Esophagus squamous epithelium (tissue), 5 donors: ENCODE data around the gene ERGIC2. TPM values are rescaled to one million over a fixed set of nuclear protein-coding genes. Genes with fewer than 3 reads are reported as not detected.

Experiments
- DNase-seq: peaks from one replicate; lab custom pipeline; 2025; lab: John Stamatoyannopoulos, UW
- H3K27ac ChIP-seq, 4 donors: fragments of 200-600 bp; sonication (generic); one replicate each; pipeline ENCODE4 v1.5.1; 2016 to 2019; ENCODE audit warnings: mild to moderate bottlenecking in 1 of 4
- H3K27me3 ChIP-seq, 4 donors: fragments of 200-600 bp; sonication (generic); 1 replicate in 3 of 4; 2 replicates in 1 of 4; pipeline versions ENCODE4 v1.5.1 to v1.6.0; 2017 to 2021; ENCODE audit warnings: antibody characterized with exemption in 1 of 4
- H3K36me3 ChIP-seq, 3 donors: fragments of 200-600 bp; sonication (generic); one replicate each; pipeline ENCODE4 v1.5.1; 2016 to 2019
- H3K4me1 ChIP-seq, 3 donors: fragments of 200-600 bp; sonication (generic); one replicate each; pipeline ENCODE4 v1.5.1; 2017 to 2019
- H3K4me3 ChIP-seq, 4 donors: fragments of 200-600 bp; sonication (generic); 1 replicate in 3 of 4; 2 replicates in 1 of 4; pipeline ENCODE4 v1.5.1; 2016 to 2019; ENCODE audit warnings: mild to moderate bottlenecking in 2 of 4, moderate library complexity in 1 of 4
- H3K9me3 ChIP-seq, 3 donors: fragments of 200-600 bp; sonication (generic); one replicate each; pipeline ENCODE4 v1.5.1; 2016 to 2019
- POLR2A ChIP-seq, 4 donors: fragments of 450-650 bp; IDR thresholded peaks; one replicate each; pipeline ENCODE4 v1.6.1; 2017; ENCODE audit warnings: antibody characterized with exemption in 4 of 4, mild to moderate bottlenecking in 4 of 4, moderate library complexity in 3 of 4
- WGBS, 2 donors: methylation state at CpG; one replicate each; pipeline ENCODE4 v1.1.5; 2018; 5-methylcytosine and 5-hydroxymethylcytosine counted together
- intact Hi-C: fragments of 100-400 bp; cut with DNase I; formaldehyde crosslinking; loops from one replicate; pipeline ENCODE4 v1.15.0; 2022
- total RNA-seq, 4 donors: library from RNA; depleted of rRNA; stranded (reverse); fragments of >200 nt; gene quantifications; one replicate each; pipeline ENCODE4 v1.1.0, GENCODE V29; 2016
- TF ChIP-seq, protein P1 (sequence below), 6 experiments: fragments of 450-650 bp in 4 of 6; fragments of 200-600 bp in 2 of 6; sonication (generic) in 2 of 6; IDR thresholded peaks; one replicate each; pipeline ENCODE4 v1.5.1; 2016 to 2019; ENCODE audit warnings: antibody characterized with exemption in 6 of 6, mild to moderate bottlenecking in 4 of 6, moderate library complexity in 4 of 6
- donor health status: DM: yes; HTN: yes; CAD: no.

The ERGIC2 gene
- total RNA-seq, 4 donors from 2014 or later = 48.0 to 99.0 (median 64.5) TPM

DNA sequence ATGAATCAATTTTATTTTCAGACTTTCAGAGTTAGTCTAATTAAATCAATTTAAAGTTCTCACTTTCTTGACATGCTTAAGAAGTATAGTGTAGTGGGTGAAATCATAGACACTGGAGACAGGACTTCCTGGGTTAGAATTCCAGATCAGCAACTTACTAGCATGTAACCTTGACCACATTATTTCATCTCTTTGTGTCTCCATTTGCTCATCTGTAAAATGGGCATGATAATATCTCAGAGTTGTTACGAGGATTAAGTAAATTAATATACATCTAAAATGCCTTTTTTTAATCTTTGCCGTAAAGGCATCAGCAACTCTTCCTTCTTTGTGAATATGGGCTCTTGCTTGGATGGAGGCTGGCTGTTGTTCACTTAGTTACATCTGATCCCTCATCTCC is 1.3 kb upstream of the ERGIC2 start:
- intact Hi-C loops = no loop called here
- no peaks in the 10 kb centered on the region for H3K36me3 ChIP-seq
- H3K9me3 ChIP-seq = no peaks in the 10 kb centered on the region
- 97 to 98% methylated on average over 2 of the region's 2 CpGs for WGBS, 2 donors
- no peaks in the 10 kb centered on the region for H3K27me3 ChIP-seq
- no peak overlapping the region for H3K27ac ChIP-seq
- no peak overlapping the region for H3K4me3 ChIP-seq
- no peak for TF ChIP-seq POLR2A (IDR thresholded peaks at IDR 0.05)
- TF ChIP-seq, protein P1, sequence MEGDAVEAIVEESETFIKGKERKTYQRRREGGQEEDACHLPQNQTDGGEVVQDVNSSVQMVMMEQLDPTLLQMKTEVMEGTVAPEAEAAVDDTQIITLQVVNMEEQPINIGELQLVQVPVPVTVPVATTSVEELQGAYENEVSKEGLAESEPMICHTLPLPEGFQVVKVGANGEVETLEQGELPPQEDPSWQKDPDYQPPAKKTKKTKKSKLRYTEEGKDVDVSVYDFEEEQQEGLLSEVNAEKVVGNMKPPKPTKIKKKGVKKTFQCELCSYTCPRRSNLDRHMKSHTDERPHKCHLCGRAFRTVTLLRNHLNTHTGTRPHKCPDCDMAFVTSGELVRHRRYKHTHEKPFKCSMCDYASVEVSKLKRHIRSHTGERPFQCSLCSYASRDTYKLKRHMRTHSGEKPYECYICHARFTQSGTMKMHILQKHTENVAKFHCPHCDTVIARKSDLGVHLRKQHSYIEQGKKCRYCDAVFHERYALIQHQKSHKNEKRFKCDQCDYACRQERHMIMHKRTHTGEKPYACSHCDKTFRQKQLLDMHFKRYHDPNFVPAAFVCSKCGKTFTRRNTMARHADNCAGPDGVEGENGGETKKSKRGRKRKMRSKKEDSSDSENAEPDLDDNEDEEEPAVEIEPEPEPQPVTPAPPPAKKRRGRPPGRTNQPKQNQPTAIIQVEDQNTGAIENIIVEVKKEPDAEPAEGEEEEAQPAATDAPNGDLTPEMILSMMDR (IDR thresholded peaks at IDR 0.05) = no peak
- DNase-seq = no peak
- peaks cover 0 to 29% (median 7%) of the 10 kb centered on the region in 3 donors for H3K4me1 ChIP-seq

DNA sequence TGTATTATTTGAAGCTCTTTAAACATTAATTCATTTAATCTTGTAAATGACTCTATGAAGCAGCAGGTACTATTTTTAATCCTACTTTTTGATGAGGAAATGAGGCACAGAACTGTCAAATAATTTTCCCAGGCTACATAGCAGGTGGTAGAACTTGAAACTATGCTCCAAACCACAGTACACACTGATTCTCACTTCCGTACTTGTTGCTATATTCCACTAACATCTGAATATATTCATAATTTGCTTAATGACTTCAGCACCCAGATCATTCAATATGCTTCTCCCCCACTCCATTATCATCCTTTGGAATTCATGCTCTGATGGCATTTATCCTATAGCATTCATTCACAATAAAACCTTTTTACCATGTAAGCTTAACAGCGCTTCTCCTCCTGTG is 4.9 kb downstream of the ERGIC2 start:
- H3K36me3 ChIP-seq = peaks cover 0 to 15% (median 0%) of the 10 kb centered on the region in 3 donors
- no peaks in the 10 kb centered on the region for H3K27me3 ChIP-seq
- H3K4me1 ChIP-seq = peaks cover 0 to 34% (median 7%) of the 10 kb centered on the region in 3 donors
- DNase-seq = no peak
- WGBS, 2 donors = 94 to 100% methylated on average over 2 of the region's 2 CpGs
- H3K27ac ChIP-seq = no peak overlapping the region
- no peaks in the 10 kb centered on the region for H3K9me3 ChIP-seq
- intact Hi-C loops = no loop called here
- no peak overlapping the region for H3K4me3 ChIP-seq
- TF ChIP-seq, protein P1 (IDR thresholded peaks at IDR 0.05) = no peak
- TF ChIP-seq POLR2A (IDR thresholded peaks at IDR 0.05) = no peak

DNA sequence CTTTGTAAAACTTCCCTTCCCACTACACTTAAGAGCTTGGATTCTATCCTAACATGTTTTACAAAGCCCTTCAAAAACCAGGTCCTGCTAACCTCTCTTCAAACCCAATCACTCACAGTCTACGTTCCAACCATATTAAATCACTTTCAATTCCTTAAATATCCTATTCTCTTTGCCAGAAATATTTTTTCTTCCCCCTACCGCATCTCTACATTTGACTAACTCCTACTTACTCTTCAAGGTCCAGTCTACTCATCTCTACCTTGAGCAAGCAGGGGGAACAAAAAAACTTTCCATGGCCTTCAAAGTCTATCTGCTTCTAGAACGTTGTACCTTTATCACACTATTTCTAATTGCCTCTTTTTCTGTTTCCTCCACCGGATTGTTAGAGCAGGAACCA is 6.1 kb downstream of the ERGIC2 start:
- intact Hi-C loops = no loop called here
- DNase-seq = no peak
- TF ChIP-seq, protein P1 (IDR thresholded peaks at IDR 0.05) = no peak
- no peak for TF ChIP-seq POLR2A (IDR thresholded peaks at IDR 0.05)
- no peaks in the 10 kb centered on the region for H3K27me3 ChIP-seq
- H3K27ac ChIP-seq = no peak overlapping the region
- H3K36me3 ChIP-seq = peaks cover 0 to 26% (median 0%) of the 10 kb centered on the region in 3 donors
- H3K9me3 ChIP-seq = no peaks in the 10 kb centered on the region
- H3K4me1 ChIP-seq = peaks cover 0 to 30% (median 5%) of the 10 kb centered on the region in 3 donors
- 77 to 83% methylated on average over 4 of the region's 4 CpGs for WGBS, 2 donors
- no peak overlapping the region for H3K4me3 ChIP-seq

DNA sequence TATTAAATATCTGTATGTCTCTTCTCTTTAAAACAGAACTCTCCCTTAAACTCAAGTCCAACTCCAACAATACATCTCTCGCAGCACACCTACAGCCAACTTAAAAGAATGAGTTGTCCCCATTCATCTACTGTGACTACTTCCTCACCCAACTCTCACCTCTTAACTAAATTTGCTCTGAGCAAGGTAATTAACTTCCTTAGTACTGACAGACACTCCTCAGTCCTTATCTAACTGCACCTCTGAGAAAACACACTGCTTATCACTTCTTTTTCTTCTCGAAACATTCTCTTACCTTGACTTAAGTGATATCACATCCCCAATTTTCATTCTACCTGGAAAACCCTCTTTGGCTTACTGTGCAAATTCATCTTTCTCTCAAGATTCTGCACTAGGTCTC is 7.0 kb downstream of the ERGIC2 start:
- Histone ChIP-seq H3K36me3 (peaks cover 0 to 35% (median 6%) of the 10 kb centered on the region in 3 donors), H3K4me1 (peaks cover 0 to 21% (median 0%) of the 10 kb centered on the region in 3 donors), H3K27me3 (no peaks in the 10 kb centered on the region), H3K4me3 (no peak overlapping the region), H3K9me3 (no peaks in the 10 kb centered on the region), H3K27ac (no peak overlapping the region)
- 92% methylated on average over 2 of the region's 2 CpGs for whole genome bisulfite sequencing, 2 donors
- no peak for TF ChIP-seq POLR2A (IDR thresholded peaks at IDR 0.05)
- TF ChIP-seq, protein P1 (IDR thresholded peaks at IDR 0.05) = no peak
- no peak for DNase-seq
- intact Hi-C loops = no loop called here

DNA sequence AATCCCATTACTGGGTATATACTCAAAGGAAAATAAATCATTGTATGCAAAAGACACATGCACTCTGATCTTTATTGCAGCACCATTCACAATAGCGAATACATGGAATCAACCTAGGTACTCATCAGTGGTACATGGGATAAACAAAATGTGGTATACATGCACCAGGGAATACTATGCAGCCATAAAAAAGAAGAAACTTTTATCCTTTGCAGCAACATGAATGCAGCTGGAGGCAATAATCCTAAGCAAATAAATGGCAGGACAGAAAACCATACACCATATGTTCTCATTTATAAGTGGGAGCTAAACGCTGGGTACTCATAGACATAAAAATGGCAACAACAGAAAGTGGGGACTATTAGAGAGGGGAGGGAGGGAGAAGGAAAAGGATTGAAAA is 15.9 kb downstream of the ERGIC2 start:
- 98 to 100% methylated on average over 2 of the region's 2 CpGs for WGBS, 2 donors
- H3K27me3 ChIP-seq = no peaks in the 10 kb centered on the region
- H3K4me1 ChIP-seq = no peaks in the 10 kb centered on the region
- intact Hi-C loops = no loop called here
- no peak for DNase-seq
- no peak overlapping the region for H3K27ac ChIP-seq
- TF ChIP-seq POLR2A (IDR thresholded peaks at IDR 0.05) = no peak
- TF ChIP-seq, protein P1 (IDR thresholded peaks at IDR 0.05) = no peak
- no peaks in the 10 kb centered on the region for H3K9me3 ChIP-seq
- H3K4me3 ChIP-seq = no peak overlapping the region
- peaks cover 0 to 72% (median 6%) of the 10 kb centered on the region in 3 donors for H3K36me3 ChIP-seq
